Loucy (cell line): ENCODE data around the gene GDPD2.

Source experiments
- EZH2phosphoT487 ChIP-seq: fragments of 200-600 bp; IDR thresholded peaks from 2 replicates; pipeline ENCODE4 v1.6.1; 2018; ENCODE audit warnings: antibody characterized with exemption, mild to moderate bottlenecking, moderate library complexity, borderline replicate concordance
- TF ChIP-seq, protein P1 (sequence below): fragments of 200-600 bp; sonication (generic); conservative IDR thresholded peaks from 2 replicates; pipeline ENCODE4 v1.5.1; 2014; ENCODE audit warnings: mild to moderate bottlenecking, antibody characterized with exemption, low read length

DNA sequence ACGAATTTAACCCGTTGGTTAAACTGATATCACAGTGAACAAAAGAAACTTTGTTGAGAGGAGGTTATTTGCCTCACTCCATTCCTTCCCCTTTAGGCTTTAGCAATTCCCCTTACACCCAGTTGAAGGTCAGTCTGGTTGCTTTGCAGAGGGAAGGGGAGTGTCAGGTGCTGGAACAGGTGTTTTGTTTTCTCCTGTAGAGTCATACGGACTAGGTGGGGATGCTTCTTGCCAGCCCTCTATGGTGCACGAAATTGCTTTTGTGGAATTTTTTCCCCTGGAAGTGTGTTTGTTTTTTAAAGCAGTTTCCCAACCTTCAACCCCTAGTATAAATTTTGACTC is 54.6 kb downstream of the GDPD2 start:
- TF ChIP-seq, protein P1, sequence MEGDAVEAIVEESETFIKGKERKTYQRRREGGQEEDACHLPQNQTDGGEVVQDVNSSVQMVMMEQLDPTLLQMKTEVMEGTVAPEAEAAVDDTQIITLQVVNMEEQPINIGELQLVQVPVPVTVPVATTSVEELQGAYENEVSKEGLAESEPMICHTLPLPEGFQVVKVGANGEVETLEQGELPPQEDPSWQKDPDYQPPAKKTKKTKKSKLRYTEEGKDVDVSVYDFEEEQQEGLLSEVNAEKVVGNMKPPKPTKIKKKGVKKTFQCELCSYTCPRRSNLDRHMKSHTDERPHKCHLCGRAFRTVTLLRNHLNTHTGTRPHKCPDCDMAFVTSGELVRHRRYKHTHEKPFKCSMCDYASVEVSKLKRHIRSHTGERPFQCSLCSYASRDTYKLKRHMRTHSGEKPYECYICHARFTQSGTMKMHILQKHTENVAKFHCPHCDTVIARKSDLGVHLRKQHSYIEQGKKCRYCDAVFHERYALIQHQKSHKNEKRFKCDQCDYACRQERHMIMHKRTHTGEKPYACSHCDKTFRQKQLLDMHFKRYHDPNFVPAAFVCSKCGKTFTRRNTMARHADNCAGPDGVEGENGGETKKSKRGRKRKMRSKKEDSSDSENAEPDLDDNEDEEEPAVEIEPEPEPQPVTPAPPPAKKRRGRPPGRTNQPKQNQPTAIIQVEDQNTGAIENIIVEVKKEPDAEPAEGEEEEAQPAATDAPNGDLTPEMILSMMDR, result no peak
- TF ChIP-seq EZH2phosphoT487, result no peak
